Esophagus (tissue), 2 donors: ENCODE data around the gene MATR3. TPM values are rescaled to one million over a fixed set of nuclear protein-coding genes. Genes with fewer than 3 reads are reported as not detected.

Source experiments
- H3K27ac ChIP-seq, 2 donors: one replicate each; pipeline ENCODE4 v1.5.1; 2013; ENCODE audit warnings: low read depth in 2 of 2, mild to moderate bottlenecking in 2 of 2, inconsistent platforms in 1 of 2, low read length in 1 of 2, moderate library complexity in 1 of 2
- H3K27me3 ChIP-seq, 2 donors: one replicate each; pipeline ENCODE4 v1.6.1; 2013; ENCODE audit warnings: low read length in 2 of 2, control low read depth in 1 of 2, mild to moderate bottlenecking in 1 of 2; ENCODE audit not compliant: insufficient read depth in 2 of 2, control insufficient read depth in 1 of 2
- H3K36me3 ChIP-seq, 2 donors: one replicate each; pipeline ENCODE4 v1.6.1; 2013; ENCODE audit warnings: low read length in 1 of 2; ENCODE audit not compliant: control insufficient read depth in 2 of 2, insufficient read depth in 2 of 2
- H3K4me1 ChIP-seq, 2 donors: one replicate each; pipeline ENCODE4 v1.6.1; 2013; ENCODE audit warnings: low read length in 1 of 2; ENCODE audit not compliant: control insufficient read depth in 2 of 2, insufficient read depth in 2 of 2
- H3K4me3 ChIP-seq, 2 donors: one replicate each; pipeline ENCODE4 v1.5.1; 2013; ENCODE audit warnings: low read length in 2 of 2, mild to moderate bottlenecking in 2 of 2, low read depth in 1 of 2, moderate library complexity in 1 of 2
- H3K9me3 ChIP-seq, 2 donors: one replicate each; pipeline ENCODE4 v1.6.1; 2013; ENCODE audit warnings: mild to moderate bottlenecking in 2 of 2, low read depth in 1 of 2, low read length in 1 of 2, moderate library complexity in 1 of 2; ENCODE audit not compliant: control insufficient read depth in 2 of 2, insufficient read depth in 1 of 2
- WGBS, 2 donors: extraction: QIAGEN DNeasy Blood & Tissue Kit; methylation state at CpG; one replicate each; pipeline ENCODE4 v1.1.7; 2013; 5-methylcytosine and 5-hydroxymethylcytosine counted together
- polyA plus RNA-seq, 2 donors: library from polyadenylated mRNA; stranded (reverse); fragments of 200-250 nt; gene quantifications; one replicate each; pipeline ENCODE4 v1.2.3, GENCODE V29; 2013
- donor health status: healthy with polysubstance abuse.
- donor health status: Bipolar disorder and iron deficiency.

Gene MATR3
- polyA plus RNA-seq, 2 donors: 54.3 to 77.2 TPM

DNA sequence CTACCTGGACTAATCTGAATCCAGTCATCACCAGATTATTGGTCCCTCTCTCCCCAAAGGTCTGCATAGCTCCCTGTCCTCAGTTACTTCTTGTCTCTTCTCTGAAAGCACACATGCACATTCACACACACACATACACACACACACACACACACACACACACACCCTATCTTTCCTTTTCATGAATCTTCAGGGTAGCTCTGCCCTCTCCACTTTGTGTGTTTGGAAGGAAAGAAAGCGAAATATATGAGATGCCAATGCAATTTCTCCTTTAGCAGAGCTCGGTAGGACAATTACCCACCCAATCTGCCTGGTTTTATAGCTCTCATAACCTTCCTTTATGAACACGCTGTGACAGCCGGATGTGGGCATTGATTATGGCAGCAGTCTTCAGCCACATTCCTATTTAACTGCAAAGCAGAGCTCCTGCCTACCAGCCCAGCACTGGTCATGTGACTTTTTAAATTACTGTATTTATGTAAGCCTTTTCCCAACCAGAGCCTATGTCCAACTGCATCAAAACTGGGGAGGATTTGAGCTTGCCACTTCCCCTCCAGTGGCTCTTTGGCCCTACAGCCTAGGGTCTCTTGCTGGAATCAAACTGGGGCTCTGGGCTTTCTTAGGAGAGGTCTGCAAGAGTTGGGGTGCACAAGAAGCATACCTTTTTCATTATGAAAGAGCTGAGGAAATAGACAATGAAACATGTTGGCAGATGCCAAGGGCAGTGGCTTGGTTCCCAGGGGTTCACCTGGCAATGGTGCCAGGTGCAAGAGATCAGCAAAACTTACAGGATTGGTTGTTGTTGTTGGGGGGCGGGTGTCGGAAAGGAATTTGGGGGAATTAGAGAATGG lies 20.8 kb upstream of the MATR3 start:
- 48 to 56% methylated on average over 6 of the region's 6 CpGs for WGBS, 2 donors
- H3K4me3 ChIP-seq: peak overlapping the region in 1 of 2 donors; percentile 66
- H3K27ac ChIP-seq: peak overlapping the region; percentile 85 to 87
- H3K9me3 ChIP-seq: no peaks in the 10 kb centered on the region
- no peaks in the 10 kb centered on the region for H3K27me3 ChIP-seq
- no peaks in the 10 kb centered on the region for H3K36me3 ChIP-seq
- peaks cover 9 to 18% of the 10 kb centered on the region in 2 donors for H3K4me1 ChIP-seq

GRCh38 chr5:139273322-139273571 lies 20.3 kb upstream of the MATR3 start:
- H3K4me3 ChIP-seq: peak overlapping the region; percentile 57 to 66

DNA sequence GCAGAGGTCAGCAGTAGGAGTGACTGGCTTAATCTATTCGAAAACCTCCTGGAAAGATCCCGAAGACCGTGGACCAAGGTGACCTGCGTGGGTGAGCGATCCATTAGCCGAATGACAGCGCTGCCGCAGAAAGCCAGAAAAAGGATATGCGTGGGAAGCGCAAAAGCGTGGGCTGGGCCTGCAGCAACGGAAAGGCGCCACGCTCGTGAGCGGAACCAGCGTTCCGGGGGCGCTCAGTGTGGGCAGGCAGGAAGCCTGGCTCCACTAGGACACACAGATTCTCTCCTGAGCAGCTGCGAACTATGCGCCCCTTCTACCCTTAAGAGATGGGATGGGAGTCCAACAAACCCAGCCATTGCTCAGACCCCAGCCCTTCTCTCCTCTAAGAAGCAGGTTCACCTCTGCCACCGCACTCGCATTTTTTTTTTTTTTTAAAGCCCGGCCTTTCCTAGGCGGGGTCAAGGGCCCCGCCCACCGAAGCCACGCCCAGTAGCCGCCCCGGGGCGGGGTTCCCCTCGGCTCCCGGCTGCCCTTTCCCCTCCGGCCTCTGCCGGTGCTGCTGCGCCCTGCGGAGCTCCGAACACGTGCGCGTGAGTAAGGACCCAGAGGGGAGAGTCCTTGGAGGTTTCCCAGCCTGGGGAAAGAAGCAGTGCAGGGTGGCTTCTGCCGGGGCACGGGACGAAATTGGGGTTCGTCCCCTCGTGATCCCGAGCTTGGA lies 19.8 kb upstream of the MATR3 start:
- H3K9me3 ChIP-seq: no peaks in the 10 kb centered on the region
- no peaks in the 10 kb centered on the region for H3K27me3 ChIP-seq
- peaks cover 9 to 18% of the 10 kb centered on the region in 2 donors for H3K4me1 ChIP-seq
- peak overlapping the region; percentile 85 to 92 for H3K27ac ChIP-seq
- WGBS, 2 donors: 0% methylated on average over 47 of the region's 47 CpGs
- peaks cover 2 to 4% of the 10 kb centered on the region in 2 donors for H3K36me3 ChIP-seq
- peak overlapping the region; percentile 57 to 66 for H3K4me3 ChIP-seq

More at GRCh38 chr5:139273322-139273571, 20.3 kb upstream of the MATR3 start:
- Histone ChIP-seq H3K4me1 (peaks cover 9 to 18% of the 10 kb centered on the region in 2 donors), H3K36me3 (peaks cover 0 to 1% of the 10 kb centered on the region in 2 donors), H3K27ac (peak overlapping the region; percentile 85 to 87), H3K9me3 (no peaks in the 10 kb centered on the region), H3K27me3 (no peaks in the 10 kb centered on the region)
- WGBS, 2 donors: 3 to 4% methylated on average over 3 of the region's 3 CpGs

DNA sequence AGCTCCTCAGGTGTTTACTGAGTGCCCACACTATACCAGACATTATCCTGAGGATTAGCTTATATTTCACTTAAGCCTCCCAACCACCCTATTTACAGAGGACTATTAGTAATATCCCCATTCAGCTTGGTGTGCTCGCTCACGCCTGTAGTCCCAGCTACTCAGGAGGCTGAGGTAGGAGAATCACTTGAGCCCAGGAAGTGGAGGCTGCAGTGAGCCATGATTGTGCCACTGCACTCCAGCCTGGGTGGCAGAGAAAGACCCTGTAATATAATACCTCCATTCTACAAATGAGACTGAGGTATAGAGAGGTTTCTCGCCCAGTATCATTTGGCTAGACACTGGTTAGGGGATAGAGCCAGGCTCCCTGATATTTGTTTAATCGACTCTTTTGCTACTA lies 18.0 kb upstream of the MATR3 start:
- 50 to 59% methylated on average over 4 of the region's 4 CpGs for WGBS, 2 donors
- H3K4me1 ChIP-seq: peaks cover 9 to 18% of the 10 kb centered on the region in 2 donors
- peak overlapping the region; percentile 69 to 84 for H3K27ac ChIP-seq

DNA sequence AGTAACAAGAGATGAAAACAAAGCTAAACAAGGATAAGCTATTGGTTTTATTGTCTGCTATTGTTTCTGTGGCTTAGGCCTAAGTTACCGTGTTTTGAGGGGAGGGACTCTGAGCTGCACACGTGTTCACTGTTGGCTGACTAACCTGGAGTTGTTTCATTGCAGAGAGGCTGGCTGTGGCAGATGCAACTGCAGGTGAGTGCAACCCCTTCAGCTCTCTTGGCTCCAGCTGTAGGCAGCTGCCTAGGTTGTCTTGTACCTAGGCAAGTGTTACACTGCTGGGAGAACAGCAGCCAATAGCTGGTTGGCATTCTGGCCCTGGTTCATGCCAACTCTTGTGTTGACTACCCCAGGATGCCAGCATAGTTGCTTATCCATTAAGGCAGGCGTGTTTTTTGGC lies 17.6 kb upstream of the MATR3 start:
- Histone ChIP-seq H3K4me1 (peaks cover 9 to 19% of the 10 kb centered on the region in 2 donors), H3K9me3 (no peaks in the 10 kb centered on the region), H3K27me3 (no peaks in the 10 kb centered on the region), H3K27ac (peak overlapping the region; percentile 69 to 84), H3K4me3 (peak overlapping the region in 1 of 2 donors; percentile 66), H3K36me3 (peaks cover 5 to 7% of the 10 kb centered on the region in 2 donors)
- 39 to 66% methylated on average over 3 of the region's 3 CpGs for WGBS, 2 donors

More for the DNA sequence above, 18.0 kb upstream of the MATR3 start:
- H3K9me3 ChIP-seq: no peaks in the 10 kb centered on the region
- H3K4me3 ChIP-seq: peak overlapping the region in 1 of 2 donors; percentile 66
- H3K27me3 ChIP-seq: no peaks in the 10 kb centered on the region
- H3K36me3 ChIP-seq: peaks cover 4 to 6% of the 10 kb centered on the region in 2 donors

DNA sequence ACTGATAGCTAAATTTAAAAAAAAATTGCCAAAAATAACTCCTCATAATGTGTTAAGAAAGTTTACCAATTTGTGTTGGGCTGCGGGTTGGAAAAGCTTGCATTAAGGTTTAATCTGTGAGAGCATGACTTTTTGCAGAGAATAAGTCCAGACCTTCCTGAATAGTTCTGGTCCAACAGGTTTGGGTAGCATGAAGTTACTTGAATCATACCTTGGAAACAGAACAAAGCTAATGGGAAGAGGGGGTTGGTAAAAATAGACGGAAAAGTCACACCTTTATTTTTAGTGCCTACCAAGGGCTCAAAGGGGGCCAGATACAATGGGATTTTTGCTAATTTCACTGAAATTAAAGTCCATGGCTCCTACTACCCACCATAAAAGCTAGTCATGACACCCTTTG lies 17.1 kb upstream of the MATR3 start:
- WGBS, 2 donors: 33 to 51% methylated on average over 2 of the region's 2 CpGs
- peak overlapping the region in 1 of 2 donors; percentile 66 for H3K4me3 ChIP-seq
- no peaks in the 10 kb centered on the region for H3K27me3 ChIP-seq
- peaks cover 9 to 21% of the 10 kb centered on the region in 2 donors for H3K4me1 ChIP-seq
- H3K36me3 ChIP-seq: peaks cover 6 to 7% of the 10 kb centered on the region in 2 donors
- peak overlapping the region in 1 of 2 donors; percentile 84 for H3K27ac ChIP-seq
- H3K9me3 ChIP-seq: no peaks in the 10 kb centered on the region

GRCh38 chr5:139277171-139277570 lies 16.4 kb upstream of the MATR3 start:
- Histone ChIP-seq H3K27ac (peak overlapping the region; percentile 12 to 68), H3K4me1 (peaks cover 9 to 23% of the 10 kb centered on the region in 2 donors), H3K27me3 (no peaks in the 10 kb centered on the region), H3K4me3 (no peak overlapping the region), H3K36me3 (peaks cover 6 to 7% of the 10 kb centered on the region in 2 donors), H3K9me3 (no peaks in the 10 kb centered on the region)
- WGBS, 2 donors: 53 to 65% methylated on average over 5 of the region's 5 CpGs

DNA sequence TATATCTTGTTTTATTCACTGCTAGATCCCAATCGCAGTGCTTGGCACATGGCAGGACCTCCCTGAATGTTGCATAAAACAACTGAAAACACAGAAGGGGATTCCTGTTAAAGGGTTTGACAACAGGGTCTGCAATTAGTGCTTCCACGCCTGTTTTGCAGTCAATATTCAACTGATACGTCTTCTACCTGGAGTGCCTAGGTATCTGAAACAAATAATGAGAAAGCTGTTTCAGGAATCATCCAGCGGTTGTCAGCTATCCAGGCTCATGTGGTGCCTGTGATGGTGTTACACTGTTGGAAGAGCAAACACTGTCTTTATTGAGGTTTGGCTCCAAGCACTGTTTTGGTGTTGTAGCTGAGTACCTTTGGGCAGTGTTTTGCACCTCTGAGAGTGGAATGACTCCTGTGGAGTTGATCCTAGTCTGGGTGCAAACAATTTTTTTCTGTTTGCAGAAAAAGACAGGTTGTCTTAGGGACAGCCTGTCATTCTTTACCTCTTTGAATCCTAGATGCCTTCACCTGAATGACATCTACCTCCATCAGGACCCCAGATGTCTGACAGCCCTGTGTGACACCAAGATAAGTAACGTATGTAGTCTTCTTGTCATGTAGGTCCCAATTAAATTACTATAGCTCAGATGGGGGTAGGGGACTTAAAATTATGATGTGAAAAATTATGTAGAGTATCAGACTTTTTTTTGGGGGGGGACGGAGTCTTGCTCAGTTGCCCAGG lies 14.8 kb upstream of the MATR3 start:
- WGBS, 2 donors: 84 to 94% methylated on average over 6 of the region's 6 CpGs
- Histone ChIP-seq H3K4me3 (no peak overlapping the region), H3K4me1 (peaks cover 9 to 12% of the 10 kb centered on the region in 2 donors), H3K9me3 (no peaks in the 10 kb centered on the region), H3K27ac (no peak overlapping the region), H3K27me3 (no peaks in the 10 kb centered on the region), H3K36me3 (peaks cover 6 to 7% of the 10 kb centered on the region in 2 donors)

DNA sequence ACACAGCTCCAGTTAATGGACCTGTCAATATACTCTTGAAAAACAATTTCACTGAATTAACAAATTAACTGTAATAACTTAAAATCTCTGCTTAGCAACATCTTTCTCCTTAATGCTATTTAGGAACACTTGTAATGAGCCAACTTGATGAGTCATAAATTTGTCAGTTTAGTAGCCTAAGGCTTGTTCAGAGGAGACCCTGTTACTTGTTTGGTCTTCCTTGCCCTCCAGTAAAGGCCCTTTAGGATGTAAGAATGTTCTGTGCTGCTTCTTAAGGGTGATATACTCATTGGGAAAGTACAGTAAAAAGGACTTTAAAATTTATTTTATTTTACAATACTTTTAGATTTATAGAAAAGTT lies 11.4 kb upstream of the MATR3 start:
- no peaks in the 10 kb centered on the region for H3K9me3 ChIP-seq
- no peak overlapping the region for H3K27ac ChIP-seq
- H3K36me3 ChIP-seq: peaks cover 6 to 7% of the 10 kb centered on the region in 2 donors
- no peak overlapping the region for H3K4me3 ChIP-seq
- peaks cover 2 to 5% of the 10 kb centered on the region in 2 donors for H3K4me1 ChIP-seq
- no peaks in the 10 kb centered on the region for H3K27me3 ChIP-seq
